Measurements from ENCODE around the gene SLC25A17. TPM values are rescaled to one million over a fixed set of nuclear protein-coding genes. Genes with fewer than 3 reads are reported as not detected.

SLC25A17 gene
- total RNA-seq, 1 donor from 2014 or later = 62.1 TPM

- Histone ChIP-seq H3K9me3 (no peaks in the 10 kb centered on the region), H3K27me3 (no peaks in the 10 kb centered on the region), H3K4me1 (peaks cover 0 to 2% of the 10 kb centered on the region in 2 donors), H3K36me3 (peaks cover 0 to 4% of the 10 kb centered on the region in 2 donors), H3K4me3 (no peak overlapping the region), H3K27ac (no peak overlapping the region)
- DNase-seq (ENCODE audit: low spot score in 2 of 2) = no peak
- no peak for TF ChIP-seq CTCF (IDR thresholded peaks at IDR 0.05)
- intact Hi-C loops (cut with DNase I) = no loop called here
These were observed 10.9 kb downstream of the SLC25A17 start for GRCh38 chr22:40808018-40808841.

GRCh38 chr22:40806711-40807110, 12.4 kb downstream of the SLC25A17 start:
- no peak for DNase-seq (ENCODE audit: low spot score in 2 of 2)
- Histone ChIP-seq H3K4me3 (no peak overlapping the region), H3K27ac (no peak overlapping the region), H3K27me3 (no peaks in the 10 kb centered on the region), H3K4me1 (peaks cover 0 to 2% of the 10 kb centered on the region in 2 donors), H3K9me3 (no peaks in the 10 kb centered on the region), H3K36me3 (no peaks in the 10 kb centered on the region)
- intact Hi-C loops (cut with DNase I) = no loop called here
- no peak for TF ChIP-seq CTCF (IDR thresholded peaks at IDR 0.05)

- no peaks in the 10 kb centered on the region for H3K27me3 ChIP-seq
- TF ChIP-seq CTCF (IDR thresholded peaks at IDR 0.05) = no peak
- intact Hi-C loops (cut with DNase I) = no loop called here
- no peak overlapping the region for H3K4me3 ChIP-seq
- peaks cover 0 to 2% of the 10 kb centered on the region in 2 donors for H3K4me1 ChIP-seq
- no peaks in the 10 kb centered on the region for H3K36me3 ChIP-seq
- no peak overlapping the region for H3K27ac ChIP-seq
- DNase-seq (ENCODE audit: low spot score in 2 of 2) = no peak
- no peaks in the 10 kb centered on the region for H3K9me3 ChIP-seq
These were observed 13.4 kb downstream of the SLC25A17 start for GRCh38 chr22:40805699-40806203.

GRCh38 chr22:40805239-40805638, 13.9 kb downstream of the SLC25A17 start:
- intact Hi-C loops (cut with DNase I) = no loop called here
- Histone ChIP-seq H3K4me3 (no peak overlapping the region), H3K4me1 (peaks cover 0 to 2% of the 10 kb centered on the region in 2 donors), H3K36me3 (no peaks in the 10 kb centered on the region), H3K27ac (no peak overlapping the region), H3K27me3 (no peaks in the 10 kb centered on the region), H3K9me3 (no peaks in the 10 kb centered on the region)
- no peak for TF ChIP-seq CTCF (IDR thresholded peaks at IDR 0.05)
- no peak for DNase-seq (ENCODE audit: low spot score in 2 of 2)

- Histone ChIP-seq H3K9me3 (no peaks in the 10 kb centered on the region), H3K4me3 (no peak overlapping the region), H3K27ac (no peak overlapping the region), H3K36me3 (no peaks in the 10 kb centered on the region), H3K4me1 (no peaks in the 10 kb centered on the region), H3K27me3 (no peaks in the 10 kb centered on the region)
- no peak for TF ChIP-seq CTCF (IDR thresholded peaks at IDR 0.05)
- DNase-seq (ENCODE audit: low spot score in 2 of 2) = no peak
- intact Hi-C loops (cut with DNase I) = no loop called here
These were observed 15.8 kb downstream of the SLC25A17 start for GRCh38 chr22:40803321-40803720.

All from ascending aorta (tissue), 2 donors.